Tibial nerve (tissue), 4 donors: ENCODE measurements around the gene POLR1H. TPM values are rescaled to one million over a fixed set of nuclear protein-coding genes. Genes with fewer than 3 reads are reported as not detected.

ENCODE experiments used
- DNase-seq, 2 donors: peaks; one replicate each; pipeline ENCODE4 v3.0.0-alpha.2; 2019; ENCODE audit warnings: low spot score in 2 of 2
- H3K27ac ChIP-seq, 4 donors: fragments of 200-600 bp; sonication (generic) in 3 of 4; one replicate each; pipeline ENCODE4 v1.5.1; 2017 to 2019; ENCODE audit warnings: mild to moderate bottlenecking in 1 of 4
- H3K27me3 ChIP-seq, 2 donors: fragments of 200-600 bp; sonication (generic) in 1 of 2; one replicate each; pipeline versions ENCODE4 v1.5.1 to v1.6.0; 2017 to 2019
- H3K36me3 ChIP-seq, 3 donors: fragments of 200-600 bp; sonication (generic); one replicate each; pipeline ENCODE4 v1.5.1; 2018 to 2019
- H3K4me1 ChIP-seq, 4 donors: fragments of 200-600 bp; sonication (generic) in 3 of 4; one replicate each; pipeline ENCODE4 v1.5.1; 2017 to 2019
- H3K4me3 ChIP-seq, 4 donors: fragments of 200-600 bp; sonication (generic) in 3 of 4; one replicate each; pipeline ENCODE4 v1.5.1; 2017 to 2019; ENCODE audit warnings: mild to moderate bottlenecking in 1 of 4, moderate library complexity in 1 of 4
- H3K9me3 ChIP-seq, 4 donors: fragments of 200-600 bp; sonication (generic) in 3 of 4; one replicate each; pipeline ENCODE4 v1.5.1; 2017 to 2019
- EP300 ChIP-seq, 2 donors: sonication (generic); formaldehyde crosslinking; IDR thresholded peaks; one replicate each; pipeline ENCODE4 v1.6.1; 2017; ENCODE audit warnings: antibody characterized with exemption in 2 of 2, mild to moderate bottlenecking in 1 of 2
- POLR2A ChIP-seq, 2 donors: fragments of 450-650 bp; IDR thresholded peaks; one replicate each; pipeline ENCODE4 v1.6.1; 2017; ENCODE audit warnings: antibody characterized with exemption in 2 of 2, mild to moderate bottlenecking in 2 of 2, moderate library complexity in 2 of 2
- whole genome bisulfite sequencing, 2 donors: methylation state at CpG; one replicate each; pipeline ENCODE4 v1.1.5; 2018; 5-methylcytosine and 5-hydroxymethylcytosine counted together
- total RNA-seq, 4 donors: library from RNA; depleted of rRNA; stranded (reverse); fragments of >200 nt; gene quantifications; one replicate each; pipeline ENCODE4 v1.1.0, GENCODE V29; 2016
- TF ChIP-seq, protein P1 (sequence below), 5 experiments: fragments of 200-600 bp in 3 of 5; fragments of 450-650 bp in 2 of 5; sonication (generic) in 3 of 5; IDR thresholded peaks; one replicate each; pipeline ENCODE4 v1.5.1; 2016 to 2019; ENCODE audit warnings: antibody characterized with exemption in 5 of 5, mild to moderate bottlenecking in 3 of 5, moderate library complexity in 2 of 5

POLR1H gene
- total RNA-seq, 4 donors from 2014 or later, result 22.4 to 30.6 (median 24.8) TPM

DNA sequence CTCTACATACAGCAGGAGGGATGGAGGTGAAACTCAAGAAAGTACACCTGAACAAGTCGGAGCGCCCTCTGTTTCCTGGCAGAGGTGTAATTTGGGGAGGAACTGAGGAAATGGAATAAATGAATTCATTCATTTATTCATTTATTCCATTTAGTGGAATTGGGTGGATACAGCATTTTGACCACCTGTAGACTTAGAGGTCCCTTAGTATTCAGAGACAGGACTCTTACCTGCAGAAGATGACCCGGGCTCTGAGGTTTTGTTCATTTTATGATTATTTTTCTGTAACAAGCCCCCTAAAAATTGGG is 42.8 kb downstream of the POLR1H start:
- Histone ChIP-seq H3K4me3 (peak overlapping the region in 2 of 4 donors; percentile 27 to 44), H3K27ac (no peak overlapping the region), H3K9me3 (no peaks in the 10 kb centered on the region), H3K36me3 (no peaks in the 10 kb centered on the region), H3K27me3 (peaks cover 0 to 59% of the 10 kb centered on the region in 2 donors), H3K4me1 (peaks cover 0 to 37% (median 22%) of the 10 kb centered on the region in 4 donors)
- DNase-seq, result no peak
- TF ChIP-seq EP300 (IDR thresholded peaks at IDR 0.05), result no peak
- TF ChIP-seq POLR2A (IDR thresholded peaks at IDR 0.05), result no peak
- TF ChIP-seq, protein P1, sequence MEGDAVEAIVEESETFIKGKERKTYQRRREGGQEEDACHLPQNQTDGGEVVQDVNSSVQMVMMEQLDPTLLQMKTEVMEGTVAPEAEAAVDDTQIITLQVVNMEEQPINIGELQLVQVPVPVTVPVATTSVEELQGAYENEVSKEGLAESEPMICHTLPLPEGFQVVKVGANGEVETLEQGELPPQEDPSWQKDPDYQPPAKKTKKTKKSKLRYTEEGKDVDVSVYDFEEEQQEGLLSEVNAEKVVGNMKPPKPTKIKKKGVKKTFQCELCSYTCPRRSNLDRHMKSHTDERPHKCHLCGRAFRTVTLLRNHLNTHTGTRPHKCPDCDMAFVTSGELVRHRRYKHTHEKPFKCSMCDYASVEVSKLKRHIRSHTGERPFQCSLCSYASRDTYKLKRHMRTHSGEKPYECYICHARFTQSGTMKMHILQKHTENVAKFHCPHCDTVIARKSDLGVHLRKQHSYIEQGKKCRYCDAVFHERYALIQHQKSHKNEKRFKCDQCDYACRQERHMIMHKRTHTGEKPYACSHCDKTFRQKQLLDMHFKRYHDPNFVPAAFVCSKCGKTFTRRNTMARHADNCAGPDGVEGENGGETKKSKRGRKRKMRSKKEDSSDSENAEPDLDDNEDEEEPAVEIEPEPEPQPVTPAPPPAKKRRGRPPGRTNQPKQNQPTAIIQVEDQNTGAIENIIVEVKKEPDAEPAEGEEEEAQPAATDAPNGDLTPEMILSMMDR (IDR thresholded peaks at IDR 0.05), result no peak
- 37 to 48% methylated on average over 3 of the region's 3 CpGs for WGBS, 2 donors

GRCh38 chr6:30104661-30105060 is 43.6 kb downstream of the POLR1H start:
- Histone ChIP-seq H3K27ac (no peak overlapping the region), H3K9me3 (no peaks in the 10 kb centered on the region), H3K36me3 (no peaks in the 10 kb centered on the region), H3K27me3 (peaks cover 0 to 59% of the 10 kb centered on the region in 2 donors), H3K4me3 (no peak overlapping the region), H3K4me1 (peaks cover 0 to 37% (median 22%) of the 10 kb centered on the region in 4 donors)
- WGBS, 2 donors, result 70 to 73% methylated on average over 2 of the region's 2 CpGs
- TF ChIP-seq EP300 (IDR thresholded peaks at IDR 0.05) (no peak), POLR2A (IDR thresholded peaks at IDR 0.05) (no peak)
- TF ChIP-seq, protein P1 (IDR thresholded peaks at IDR 0.05), result no peak
- DNase-seq, result no peak

GRCh38 chr6:30111266-30111856 is 50.3 kb downstream of the POLR1H start:
- WGBS, 2 donors, result 42 to 55% methylated on average over 25 to 27 of the region's 27 CpGs
- no peak for TF ChIP-seq POLR2A (IDR thresholded peaks at IDR 0.05)
- TF ChIP-seq EP300 (IDR thresholded peaks at IDR 0.05), result no peak
- TF ChIP-seq, protein P1 (IDR thresholded peaks at IDR 0.05), result no peak
- no peaks in the 10 kb centered on the region for H3K36me3 ChIP-seq
- H3K4me3 ChIP-seq, result no peak overlapping the region
- H3K27me3 ChIP-seq, result peaks cover 0 to 86% of the 10 kb centered on the region in 2 donors
- H3K4me1 ChIP-seq, result no peaks in the 10 kb centered on the region
- H3K27ac ChIP-seq, result no peak overlapping the region
- DNase-seq, result no peak
- H3K9me3 ChIP-seq, result no peaks in the 10 kb centered on the region

DNA sequence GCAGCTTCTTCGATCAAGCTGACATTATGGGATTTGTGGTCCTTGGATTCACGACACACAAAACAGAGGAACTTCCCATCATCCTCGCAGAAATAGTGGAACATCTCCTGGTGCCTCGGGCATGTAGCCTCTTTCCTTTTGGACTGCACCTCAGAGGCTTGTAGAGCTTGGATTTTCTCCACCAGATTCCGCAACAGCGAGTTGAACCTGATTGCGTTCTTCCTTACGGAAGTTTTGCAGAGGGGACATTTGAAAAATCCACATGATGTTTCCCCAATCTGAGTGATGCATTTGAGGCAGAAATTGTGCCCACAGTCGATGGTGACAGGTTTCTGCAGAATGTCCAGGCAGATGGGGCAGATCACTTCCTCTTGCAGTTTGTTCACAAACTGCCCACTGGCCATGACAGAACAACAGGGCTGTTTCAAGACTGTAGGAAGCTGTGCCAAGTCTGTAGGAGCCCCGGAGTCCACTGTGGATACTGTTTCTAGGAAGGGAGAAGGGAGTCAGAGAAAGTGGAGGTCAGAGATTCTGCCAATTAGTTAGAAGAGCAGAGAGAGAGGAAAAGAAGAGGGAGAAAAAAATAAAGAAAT is 51.4 kb downstream of the POLR1H start:
- Histone ChIP-seq H3K36me3 (no peaks in the 10 kb centered on the region), H3K27me3 (peaks cover 0 to 84% of the 10 kb centered on the region in 2 donors), H3K4me3 (no peak overlapping the region), H3K9me3 (no peaks in the 10 kb centered on the region), H3K27ac (no peak overlapping the region), H3K4me1 (no peaks in the 10 kb centered on the region)
- 75 to 76% methylated on average over 10 of the region's 10 CpGs for WGBS, 2 donors
- no peak for DNase-seq
- TF ChIP-seq POLR2A (IDR thresholded peaks at IDR 0.05), result no peak
- TF ChIP-seq, protein P1 (IDR thresholded peaks at IDR 0.05), result no peak
- TF ChIP-seq EP300 (IDR thresholded peaks at IDR 0.05), result no peak

- Histone ChIP-seq H3K27me3 (peaks cover 0 to 78% of the 10 kb centered on the region in 2 donors), H3K36me3 (no peaks in the 10 kb centered on the region), H3K4me1 (no peaks in the 10 kb centered on the region), H3K9me3 (no peaks in the 10 kb centered on the region), H3K4me3 (no peak within 1 kb of the TSS), H3K27ac (peak within 1 kb of the TSS in 1 of 4 donors; percentile 30)
- no peak for DNase-seq
- TF ChIP-seq EP300 (IDR thresholded peaks at IDR 0.05) (no peak), POLR2A (IDR thresholded peaks at IDR 0.05) (no peak)
- TF ChIP-seq, protein P1 (IDR thresholded peaks at IDR 0.05), result no peak
- WGBS, 2 donors, result 82 to 88% methylated on average over 3 of the region's 3 CpGs
Measured at GRCh38 chr6:30113003-30113759, 52.1 kb downstream of the POLR1H start, which contains the start of gene TRIM31. TRIM31 (minus strand) TSS chr6:30113090; CDS start chr6:30112805, 285 bp downstream.
